HG03565 (cell line): Measurements from ENCODE around the gene BAD.
"Not testable (repeated sequence)": the region's sequence is repeated elsewhere in the genome, so short reads cannot be mapped to it uniquely, and the experiment has no call there.

ENCODE experiments used
- ATAC-seq: cut with Tn5 transposase; IDR thresholded peaks from one replicate; pipeline ENCODE4 v1.9.1; 2021; ENCODE audit warnings: mild to moderate bottlenecking, moderate library complexity; ENCODE audit not compliant: unreplicated experiment

Gene BAD

DNA sequence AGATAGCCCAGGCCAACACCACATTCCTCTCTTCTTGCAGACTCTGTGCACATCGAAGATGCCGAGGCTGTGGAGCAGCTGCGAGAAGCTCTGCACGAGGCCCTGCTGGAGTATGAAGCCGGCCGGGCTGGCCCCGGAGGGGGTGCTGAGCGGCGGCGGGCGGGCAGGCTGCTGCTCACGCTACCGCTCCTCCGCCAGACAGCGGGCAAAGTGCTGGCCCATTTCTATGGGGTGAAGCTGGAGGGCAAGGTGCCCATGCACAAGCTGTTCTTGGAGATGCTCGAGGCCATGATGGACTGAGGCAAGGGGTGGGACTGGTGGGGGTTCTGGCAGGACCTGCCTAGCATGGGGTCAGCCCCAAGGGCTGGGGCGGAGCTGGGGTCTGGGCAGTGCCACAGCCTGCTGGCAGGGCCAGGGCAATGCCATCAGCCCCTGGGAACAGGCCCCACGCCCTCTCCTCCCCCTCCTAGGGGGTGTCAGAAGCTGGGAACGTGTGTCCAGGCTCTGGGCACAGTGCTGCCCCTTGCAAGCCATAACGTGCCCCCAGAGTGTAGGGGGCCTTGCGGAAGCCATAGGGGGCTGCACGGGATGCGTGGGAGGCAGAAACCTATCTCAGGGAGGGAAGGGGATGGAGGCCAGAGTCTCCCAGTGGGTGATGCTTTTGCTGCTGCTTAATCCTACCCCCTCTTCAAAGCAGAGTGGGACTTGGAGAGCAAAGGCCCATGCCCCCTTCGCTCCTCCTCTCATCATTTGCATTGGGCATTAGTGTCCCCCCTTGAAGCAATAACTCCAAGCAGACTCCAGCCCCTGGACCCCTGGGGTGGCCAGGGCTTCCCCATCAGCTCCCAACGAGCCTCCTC, 31.4 kb upstream of the BAD start:
- ATAC-seq, result not testable (repeated sequence)

DNA sequence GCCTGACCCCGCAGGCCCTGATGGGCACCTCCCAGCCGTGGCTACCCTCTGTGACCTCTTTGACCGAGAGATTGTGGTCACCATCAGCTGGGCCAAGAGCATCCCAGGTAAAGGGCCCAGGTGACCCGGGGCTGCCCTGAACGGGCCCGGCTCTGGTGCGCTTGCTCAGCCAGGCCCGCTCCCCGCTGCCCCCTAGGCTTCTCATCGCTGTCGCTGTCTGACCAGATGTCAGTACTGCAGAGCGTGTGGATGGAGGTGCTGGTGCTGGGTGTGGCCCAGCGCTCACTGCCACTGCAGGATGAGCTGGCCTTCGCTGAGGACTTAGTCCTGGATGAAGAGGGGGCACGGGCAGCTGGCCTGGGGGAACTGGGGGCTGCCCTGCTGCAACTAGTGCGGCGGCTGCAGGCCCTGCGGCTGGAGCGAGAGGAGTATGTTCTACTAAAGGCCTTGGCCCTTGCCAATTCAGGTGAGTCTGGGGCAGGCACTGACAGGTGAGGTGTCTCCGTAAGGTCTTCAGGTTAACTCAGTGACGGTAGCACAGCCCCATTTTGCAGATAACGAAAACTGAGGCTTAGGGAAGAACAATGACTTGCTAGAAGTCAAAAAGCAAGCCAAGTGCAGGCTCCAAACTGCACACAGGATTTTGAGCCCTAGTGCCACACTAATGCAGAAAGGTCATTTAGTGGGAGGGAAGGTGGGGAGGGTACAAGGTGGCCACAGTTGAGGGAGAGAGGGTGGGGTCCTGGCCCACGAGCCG, 30.5 kb upstream of the BAD start:
- ATAC-seq, result no peak

DNA sequence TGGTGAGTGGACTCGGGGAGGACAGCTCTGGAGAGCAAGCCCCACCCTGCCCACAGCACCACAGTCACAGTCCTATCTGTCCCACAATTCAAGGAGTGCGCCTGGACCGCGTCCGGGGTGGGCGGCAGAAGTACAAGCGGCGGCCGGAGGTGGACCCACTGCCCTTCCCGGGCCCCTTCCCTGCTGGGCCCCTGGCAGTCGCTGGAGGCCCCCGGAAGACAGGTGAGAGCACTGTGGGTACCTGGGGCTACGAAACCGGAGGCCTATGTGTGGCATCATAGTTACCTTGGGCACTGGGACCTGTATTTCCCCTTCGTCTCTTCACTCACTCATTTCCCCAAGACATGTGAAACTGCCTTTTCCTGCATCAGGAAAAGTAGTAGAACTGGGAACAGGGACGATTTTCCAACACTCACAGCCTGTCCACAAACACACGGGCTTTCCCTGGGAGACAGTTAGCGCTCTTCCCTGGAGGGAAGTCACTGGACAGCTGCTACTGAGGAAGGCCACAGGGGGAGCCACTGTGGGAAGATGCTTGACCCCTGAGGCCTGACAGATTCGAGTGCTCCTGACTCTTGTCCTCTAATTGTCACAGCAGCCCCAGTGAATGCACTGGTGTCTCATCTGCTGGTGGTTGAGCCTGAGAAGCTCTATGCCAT, 29.8 kb upstream of the BAD start:
- ATAC-seq, result no peak

DNA sequence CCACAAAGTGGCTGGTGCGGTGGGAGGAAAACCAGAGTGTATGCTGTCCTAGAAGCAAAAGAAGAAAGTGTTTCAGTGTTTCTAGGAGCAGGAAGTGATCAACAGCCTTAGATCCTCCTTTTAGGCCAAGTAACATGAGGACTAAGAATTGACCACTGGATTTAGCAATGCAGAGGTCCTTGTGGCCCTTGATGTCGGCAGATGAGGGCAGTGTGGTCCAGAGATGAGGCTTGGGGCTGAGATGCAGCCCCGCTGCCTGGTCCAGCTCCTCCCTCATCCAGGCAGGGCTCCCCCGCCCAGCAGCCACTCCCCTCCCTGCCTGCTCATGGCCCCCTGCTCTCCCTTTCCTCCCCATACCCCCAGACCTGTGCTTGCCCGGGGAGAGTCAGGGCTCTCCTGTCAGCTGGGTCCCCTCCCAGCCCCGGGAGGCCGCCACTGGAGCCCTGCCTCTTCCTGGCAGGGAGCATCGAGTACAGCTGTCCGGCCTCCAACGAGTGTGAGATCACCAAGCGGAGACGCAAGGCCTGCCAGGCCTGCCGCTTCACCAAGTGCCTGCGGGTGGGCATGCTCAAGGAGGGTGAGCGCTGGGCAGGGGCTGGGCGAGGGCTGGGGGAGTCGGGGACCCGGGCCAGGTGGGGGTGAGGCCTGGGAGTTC, 29.2 kb upstream of the BAD start:
- ATAC-seq, result no peak

DNA sequence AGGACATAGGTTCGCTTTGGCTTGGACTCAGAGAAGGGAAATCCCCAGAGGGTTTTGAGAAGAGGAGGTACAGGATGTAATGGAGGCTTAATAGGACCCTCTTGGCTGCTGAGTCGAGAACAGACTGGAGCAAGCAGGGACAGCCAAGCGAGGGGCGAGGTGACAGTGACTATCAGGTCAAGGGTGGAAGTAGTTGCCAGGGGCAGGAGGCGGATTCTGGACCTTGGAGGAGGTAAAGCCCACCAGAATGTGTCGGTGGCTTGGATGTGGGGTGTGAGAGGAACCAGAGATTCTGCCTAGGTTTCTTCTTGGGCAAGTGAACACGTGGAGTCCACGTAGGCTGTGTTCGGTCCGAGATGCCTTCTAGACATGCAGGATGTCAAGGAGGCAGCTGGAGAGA, 28.5 kb upstream of the BAD start:
- no peak for ATAC-seq

DNA sequence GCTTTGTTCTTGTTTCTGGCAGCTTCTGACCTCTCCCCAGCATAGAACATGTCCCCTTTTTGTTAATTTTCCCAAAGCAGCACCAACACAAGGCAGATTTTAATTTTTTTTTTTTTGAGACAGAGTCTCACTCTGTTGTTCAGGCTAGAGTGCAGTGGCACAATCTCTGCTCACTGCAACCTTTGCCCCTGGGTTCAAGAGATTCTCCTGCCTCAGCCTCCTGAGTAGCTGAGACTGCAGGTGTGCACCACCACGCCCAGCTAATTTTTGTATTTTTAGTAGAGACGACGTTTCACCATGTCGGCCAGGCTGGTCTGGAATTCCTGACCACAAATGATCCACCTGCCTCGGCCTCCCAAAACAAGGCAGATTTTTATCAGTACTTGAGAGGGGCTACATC, 23.3 kb upstream of the BAD start:
- not testable (repeated sequence) for ATAC-seq

DNA sequence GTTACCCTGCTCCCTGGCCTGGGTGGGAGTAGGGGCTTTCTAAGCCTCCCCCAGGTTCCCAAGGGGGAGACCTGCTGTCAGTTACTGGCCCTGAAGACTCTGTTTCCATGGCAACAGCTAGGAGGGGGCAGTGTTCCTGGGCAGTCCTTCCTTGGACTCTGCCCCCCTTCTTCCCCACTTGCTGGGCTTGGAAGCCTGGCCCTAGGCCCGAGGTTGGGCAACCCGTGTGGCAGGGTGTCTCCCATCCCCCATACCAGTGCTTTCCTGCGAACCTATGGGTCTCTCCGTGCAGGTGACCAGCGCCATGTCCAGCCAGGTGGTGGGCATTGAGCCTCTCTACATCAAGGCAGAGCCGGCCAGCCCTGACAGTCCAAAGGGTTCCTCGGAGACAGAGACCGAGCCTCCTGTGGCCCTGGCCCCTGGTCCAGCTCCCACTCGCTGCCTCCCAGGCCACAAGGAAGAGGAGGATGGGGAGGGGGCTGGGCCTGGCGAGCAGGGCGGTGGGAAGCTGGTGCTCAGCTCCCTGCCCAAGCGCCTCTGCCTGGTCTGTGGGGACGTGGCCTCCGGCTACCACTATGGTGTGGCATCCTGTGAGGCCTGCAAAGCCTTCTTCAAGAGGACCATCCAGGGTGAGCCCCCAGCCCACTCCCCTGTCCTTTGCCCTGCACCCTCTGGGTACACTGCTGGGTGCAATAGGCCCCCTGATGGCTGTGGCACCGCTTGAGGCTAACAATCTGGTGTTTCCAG, 22.6 kb upstream of the BAD start:
- no peak for ATAC-seq

DNA sequence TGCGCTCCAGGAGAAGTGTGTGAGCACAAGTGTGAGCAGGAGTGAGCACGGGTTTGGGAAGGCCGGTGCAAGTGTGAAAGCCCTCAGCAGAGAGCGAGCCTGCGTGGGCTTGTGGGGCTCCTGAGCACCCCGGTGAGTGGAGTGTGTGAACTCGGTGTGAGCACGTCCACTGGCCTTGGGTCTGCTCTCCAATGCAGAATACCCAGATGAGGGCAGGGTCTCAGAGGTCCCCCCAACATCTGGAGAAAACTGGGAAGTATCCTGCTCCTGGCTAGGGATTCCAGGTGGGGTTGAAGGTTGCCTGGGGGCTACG, 22.1 kb upstream of the BAD start:
- ATAC-seq, result no peak

DNA sequence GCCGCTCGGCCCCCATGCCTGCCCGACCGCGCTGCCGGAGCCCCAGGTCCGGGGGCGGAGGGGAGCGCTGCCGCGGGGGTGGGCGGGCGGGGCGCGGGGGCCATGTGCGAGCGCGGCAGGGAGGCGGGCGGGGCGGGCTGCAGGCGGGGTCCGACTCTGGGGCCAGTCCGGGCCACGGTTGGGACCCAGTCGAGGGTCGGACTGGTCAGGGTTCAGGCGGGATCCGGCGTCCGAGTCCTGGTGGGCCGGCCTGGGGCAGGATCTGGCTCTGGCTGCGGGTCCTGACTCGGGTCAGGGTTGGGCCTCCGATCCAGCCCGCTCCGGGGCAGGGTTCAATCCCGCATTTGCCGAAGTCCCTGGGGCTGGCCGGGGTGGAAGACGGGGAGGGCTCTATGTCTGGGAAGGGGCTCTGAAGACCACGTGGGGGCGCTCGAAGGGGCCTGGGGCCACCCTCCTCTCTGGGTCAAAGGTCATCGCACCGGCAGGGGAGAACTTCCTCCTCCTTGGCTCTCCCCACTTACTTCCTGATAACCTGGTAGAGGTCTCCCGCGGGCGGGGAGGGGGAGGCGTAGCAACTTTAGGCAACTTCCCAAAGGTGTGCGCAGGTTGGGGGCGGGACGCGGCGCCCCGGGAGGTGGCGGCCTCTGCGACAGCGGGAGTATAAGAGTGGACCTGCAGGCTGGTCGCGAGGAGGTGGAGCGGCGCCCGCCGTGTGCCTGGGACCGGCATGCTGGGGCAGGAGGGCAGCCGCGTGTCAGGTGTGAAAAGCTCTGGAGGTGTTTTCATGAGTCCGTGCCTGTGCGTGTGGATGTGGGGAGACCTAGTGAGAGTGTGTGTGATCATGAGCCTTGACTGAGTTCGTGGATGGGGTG, 21.5 kb upstream of the BAD start:
- ATAC-seq, result no peak

DNA sequence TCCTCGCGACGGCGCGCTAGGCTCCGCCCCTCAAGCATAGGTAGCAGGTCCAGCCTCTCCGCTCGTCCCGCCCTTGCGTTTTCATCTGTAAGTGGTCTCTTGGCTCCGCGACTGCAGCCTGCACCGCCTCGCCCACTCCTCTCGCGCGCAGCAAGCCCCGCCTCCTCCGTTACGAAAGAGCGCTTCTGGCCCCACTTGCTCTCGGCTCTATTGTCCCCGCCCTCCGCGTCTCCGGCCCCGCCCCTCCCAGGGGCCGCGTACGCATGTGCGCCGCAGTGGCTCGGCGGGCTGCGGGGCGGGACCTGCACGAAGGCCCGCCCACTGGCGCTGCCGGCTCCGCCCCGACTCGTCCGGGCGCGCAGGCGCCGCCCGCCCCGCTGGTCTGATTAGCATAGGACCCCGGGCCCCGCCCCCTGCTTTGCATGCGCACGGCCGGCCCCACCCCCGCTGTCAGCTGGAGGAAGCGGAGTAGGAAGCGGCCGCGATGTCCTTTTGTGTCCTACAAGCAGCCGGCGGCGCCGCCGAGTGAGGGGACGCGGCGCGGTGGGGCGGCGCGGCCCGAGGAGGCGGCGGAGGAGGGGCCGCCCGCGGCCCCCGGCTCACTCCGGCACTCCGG, 20.7 kb upstream of the BAD start, which contains the start of gene ESRRA:
Gene ESRRA, plus strand, starts transcription at position 450 of the 616 bp plus-strand sequence. CDS start 1,656 bp downstream, outside the sequence.
- peak; percentile 60 for ATAC-seq

DNA sequence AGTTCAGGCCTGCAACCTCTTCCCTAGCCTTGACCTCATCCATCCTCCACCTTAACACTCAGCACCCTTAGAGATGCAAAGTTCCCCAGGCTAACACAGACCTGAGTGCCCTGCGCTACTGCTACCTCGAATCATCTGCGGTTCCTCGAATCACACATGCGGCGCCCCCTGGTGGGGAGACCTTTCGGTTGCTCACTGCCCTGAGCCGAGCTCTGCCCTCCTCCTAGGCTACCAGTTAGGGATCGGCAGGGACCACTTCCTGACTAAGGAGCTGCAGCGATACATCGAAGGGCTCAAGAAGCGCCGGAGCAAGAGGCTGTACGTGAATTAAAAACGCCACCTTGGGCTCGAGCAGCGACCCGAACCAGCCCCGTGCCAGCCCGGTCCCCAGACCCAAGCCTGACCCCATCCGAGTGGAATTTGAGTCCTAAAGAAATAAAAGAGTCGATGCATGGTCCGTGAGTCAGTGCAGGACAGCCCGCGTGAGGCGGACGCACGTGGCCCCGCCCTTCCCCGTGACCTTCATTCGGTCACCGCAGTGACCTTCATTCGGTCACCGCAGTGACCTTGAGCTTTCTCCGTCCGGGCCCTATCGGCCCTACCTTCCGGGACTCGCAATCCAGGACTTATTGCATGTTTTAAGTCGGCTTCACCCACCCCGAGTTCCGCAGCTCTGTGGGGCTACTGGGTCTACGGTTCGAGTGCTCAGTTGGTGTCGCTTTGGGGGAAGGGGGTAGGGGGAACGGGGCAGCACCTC, 20.0 kb upstream of the BAD start:
- ATAC-seq, result peak; percentile 21

DNA sequence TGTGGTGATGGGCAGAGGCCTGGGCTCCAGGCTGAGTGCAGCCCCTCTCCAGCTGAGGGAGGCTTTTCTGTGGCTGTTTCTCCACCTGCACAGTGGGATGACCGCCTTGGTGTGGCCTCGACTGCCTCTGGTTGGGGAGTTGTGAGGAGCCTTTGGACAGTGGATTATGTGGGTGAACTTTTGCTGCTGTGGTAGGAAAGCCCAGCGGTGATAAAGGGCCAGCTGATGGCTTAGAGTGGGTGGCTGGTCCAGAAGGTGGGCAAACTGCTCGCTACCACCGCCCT, 19.5 kb upstream of the BAD start:
- ATAC-seq, result no peak

DNA sequence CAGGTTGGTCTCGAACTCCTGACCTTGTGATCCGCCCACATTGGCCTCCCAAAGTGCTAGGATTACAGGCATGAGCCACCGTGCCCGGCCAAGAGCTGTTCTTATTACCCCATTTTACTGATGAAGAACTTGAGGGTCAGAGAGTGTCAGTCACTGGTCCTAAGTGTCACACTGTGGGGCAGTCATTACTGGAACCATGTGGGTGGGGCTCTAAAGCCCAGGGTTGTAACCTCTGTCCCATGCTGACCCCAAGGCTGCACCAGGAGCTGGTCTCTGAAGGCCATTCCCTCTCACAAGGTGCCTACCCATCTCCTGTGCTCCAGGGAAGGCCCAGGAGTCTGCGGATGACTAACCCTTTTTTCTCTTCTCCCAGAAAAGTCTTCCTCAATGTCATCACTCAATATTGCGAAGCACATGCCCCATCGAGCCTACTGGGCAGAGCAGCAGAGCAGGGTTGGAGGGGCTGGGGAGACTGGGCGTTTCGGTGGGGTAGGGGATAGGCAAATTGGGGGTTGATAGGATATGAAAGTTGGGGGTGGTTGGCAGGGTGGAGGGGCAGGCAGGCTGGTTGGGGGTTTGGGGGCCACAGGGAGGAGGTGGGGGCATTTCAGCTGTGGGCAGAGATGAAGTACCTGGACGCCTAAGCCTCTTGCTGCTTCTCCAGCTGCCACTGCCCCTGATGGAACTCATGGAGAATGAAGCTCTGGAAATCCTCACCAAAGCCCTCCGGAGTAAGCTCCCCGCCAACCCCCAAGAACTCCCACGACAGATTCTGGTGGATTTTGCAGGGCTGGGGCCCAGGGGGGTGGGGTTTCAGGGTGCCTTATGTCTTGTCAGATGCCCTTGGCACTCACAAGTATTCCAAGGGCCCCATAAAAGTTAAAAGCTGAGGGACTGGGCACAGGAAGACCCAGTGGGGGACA, 18.9 kb upstream of the BAD start:
- no peak for ATAC-seq

DNA sequence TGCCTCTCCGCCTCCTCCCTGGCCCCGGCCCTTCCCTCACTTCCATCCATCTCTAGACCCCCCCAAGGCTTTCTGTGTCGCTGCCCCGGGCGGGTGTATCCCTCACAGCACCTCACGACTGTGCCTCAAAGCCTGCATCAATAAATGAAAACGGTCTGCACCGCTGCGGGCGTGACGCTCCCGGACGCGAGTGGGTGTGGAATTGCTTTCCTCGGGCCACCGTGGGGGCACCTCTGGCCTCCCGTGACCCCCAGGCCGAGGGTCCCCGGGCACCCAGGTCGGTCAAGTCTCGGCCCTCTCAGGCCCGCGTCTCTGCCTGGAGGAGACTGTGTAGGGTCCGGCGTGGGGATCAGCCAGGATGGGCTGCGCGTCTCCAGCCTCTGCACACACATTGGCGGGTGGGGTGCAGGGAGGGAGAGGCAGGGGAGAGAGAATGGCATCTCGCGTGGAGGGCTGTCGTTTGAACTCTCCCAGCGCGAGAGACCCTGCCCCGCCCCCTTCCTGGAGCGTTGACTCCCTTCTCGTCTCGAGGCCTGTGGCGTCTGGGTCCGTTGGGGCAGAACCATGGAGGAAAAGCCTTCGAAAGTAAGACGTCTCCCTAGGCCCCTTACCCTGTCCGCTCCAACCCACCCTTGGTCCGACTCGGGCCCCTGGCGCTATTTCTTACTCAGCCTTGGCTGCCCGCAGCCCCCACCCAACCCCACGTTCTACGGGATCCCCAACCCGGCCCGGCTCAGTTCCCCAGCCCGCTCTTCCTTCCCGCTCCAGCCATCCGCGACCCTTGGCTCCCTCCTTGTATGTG, 15.6 kb upstream of the BAD start, which contains the start of gene CATSPERZ:
Gene CATSPERZ, plus strand, starts transcription at position 512 of the 802 bp plus-strand sequence. Its CDS starts 53 bp downstream, at position 565.
- no peak for ATAC-seq

DNA sequence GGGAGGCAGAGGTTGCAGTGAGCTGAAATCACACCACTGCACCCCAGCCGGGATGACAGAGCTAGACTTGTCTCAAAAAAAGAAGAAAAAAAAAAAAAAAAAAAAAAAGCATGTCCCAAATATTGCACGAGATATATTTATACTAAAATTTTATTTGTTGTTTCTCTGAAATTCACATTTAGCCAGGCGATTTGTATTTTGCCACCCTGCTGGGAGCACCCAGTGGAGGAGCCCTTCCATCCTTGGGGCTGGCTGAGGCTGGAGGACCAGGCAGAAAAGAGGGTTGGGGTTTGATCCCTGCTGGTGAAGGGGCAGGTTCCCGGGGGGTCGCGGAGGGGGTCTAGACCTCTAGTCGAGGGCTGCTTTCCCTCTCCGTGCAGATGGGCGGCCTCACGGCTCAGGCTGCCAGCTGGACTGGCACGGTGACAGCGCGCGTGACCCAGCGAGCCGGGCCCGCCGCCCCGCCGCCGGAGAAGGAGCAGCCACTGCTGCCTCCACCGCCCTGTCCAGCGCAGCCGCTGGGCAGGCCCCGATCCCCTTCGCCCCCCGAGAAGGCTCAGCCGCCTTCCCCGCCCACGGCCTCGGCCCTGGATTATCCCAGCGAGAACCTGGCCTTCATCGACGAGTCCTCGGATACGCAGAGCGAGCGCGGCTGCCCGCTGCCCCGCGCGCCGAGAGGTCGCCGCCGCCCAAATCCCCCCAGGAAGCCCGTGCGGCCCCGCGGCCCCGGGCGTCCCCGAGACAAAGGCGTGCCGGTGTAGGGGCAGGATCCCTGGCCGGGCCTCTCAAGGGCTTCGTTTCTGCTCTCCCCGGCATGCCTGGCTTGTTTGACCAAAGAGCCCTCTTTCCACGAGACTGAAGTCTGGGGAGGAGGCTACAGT, 14.7 kb upstream of the BAD start:
- no peak for ATAC-seq
